ENCODE measurements around the gene TEC. TPM values are rescaled to one million over a fixed set of nuclear protein-coding genes. Genes with fewer than 3 reads are reported as not detected.

TEC gene
- total RNA-seq, 1 donor from 2014 or later: 3.2 TPM

DNA sequence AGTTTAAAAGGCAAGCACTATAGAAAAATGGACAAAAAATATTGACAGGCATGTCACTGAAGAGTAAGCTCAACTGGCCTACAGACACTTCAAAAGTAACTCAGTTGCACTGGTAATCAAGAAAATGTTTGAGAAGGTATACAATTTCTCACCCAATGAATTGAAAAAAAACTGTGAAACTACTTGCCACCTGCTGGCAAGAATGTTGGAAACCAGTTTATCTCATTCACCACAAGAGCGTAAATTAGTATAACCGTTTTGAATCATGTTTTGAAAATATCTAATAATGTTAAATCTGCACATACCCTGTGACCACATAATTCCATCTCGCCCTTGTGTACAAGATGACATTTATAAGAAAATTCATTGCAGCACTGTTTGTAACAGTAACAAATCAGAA is 167.3 kb downstream of the TEC start:
- Histone ChIP-seq H3K27me3 (ENCODE audit: control insufficient read depth, insufficient read depth, low read length) (no peaks in the 10 kb centered on the region), H3K4me3 (ENCODE audit: low read depth, low read length) (no peak overlapping the region), H3K36me3 (ENCODE audit: control insufficient read depth, insufficient read depth, low read length) (no peaks in the 10 kb centered on the region)
- TF ChIP-seq, protein P1, sequence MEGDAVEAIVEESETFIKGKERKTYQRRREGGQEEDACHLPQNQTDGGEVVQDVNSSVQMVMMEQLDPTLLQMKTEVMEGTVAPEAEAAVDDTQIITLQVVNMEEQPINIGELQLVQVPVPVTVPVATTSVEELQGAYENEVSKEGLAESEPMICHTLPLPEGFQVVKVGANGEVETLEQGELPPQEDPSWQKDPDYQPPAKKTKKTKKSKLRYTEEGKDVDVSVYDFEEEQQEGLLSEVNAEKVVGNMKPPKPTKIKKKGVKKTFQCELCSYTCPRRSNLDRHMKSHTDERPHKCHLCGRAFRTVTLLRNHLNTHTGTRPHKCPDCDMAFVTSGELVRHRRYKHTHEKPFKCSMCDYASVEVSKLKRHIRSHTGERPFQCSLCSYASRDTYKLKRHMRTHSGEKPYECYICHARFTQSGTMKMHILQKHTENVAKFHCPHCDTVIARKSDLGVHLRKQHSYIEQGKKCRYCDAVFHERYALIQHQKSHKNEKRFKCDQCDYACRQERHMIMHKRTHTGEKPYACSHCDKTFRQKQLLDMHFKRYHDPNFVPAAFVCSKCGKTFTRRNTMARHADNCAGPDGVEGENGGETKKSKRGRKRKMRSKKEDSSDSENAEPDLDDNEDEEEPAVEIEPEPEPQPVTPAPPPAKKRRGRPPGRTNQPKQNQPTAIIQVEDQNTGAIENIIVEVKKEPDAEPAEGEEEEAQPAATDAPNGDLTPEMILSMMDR (IDR thresholded peaks at IDR 0.05; ENCODE audit: insufficient read depth, low read length, poor library complexity, severe bottlenecking): no peak
- no peak for DNase-seq (ENCODE audit: low read depth)

DNA sequence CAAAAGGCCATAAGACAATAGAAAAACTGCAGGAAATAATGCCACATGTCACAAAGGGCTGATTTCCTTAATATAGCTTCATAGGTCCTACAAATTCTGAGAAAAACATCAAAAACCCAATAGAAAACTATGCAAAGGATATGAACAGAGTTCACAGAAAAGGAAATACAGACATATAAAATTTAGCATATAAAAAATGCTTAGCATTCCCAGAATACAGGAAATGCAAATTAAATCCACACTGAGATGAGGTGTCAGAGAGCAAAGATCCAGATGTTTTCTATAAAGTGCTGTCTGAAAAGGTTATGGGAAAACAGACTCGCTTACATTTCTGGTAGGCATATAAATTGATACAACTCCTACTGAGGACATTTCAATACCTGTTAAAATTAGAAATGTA is 169.4 kb downstream of the TEC start:
- TF ChIP-seq, protein P1 (IDR thresholded peaks at IDR 0.05; ENCODE audit: insufficient read depth, low read length, poor library complexity, severe bottlenecking): no peak
- no peak for DNase-seq (ENCODE audit: low read depth)
- H3K36me3 ChIP-seq (ENCODE audit: control insufficient read depth, insufficient read depth, low read length): no peaks in the 10 kb centered on the region
- H3K4me3 ChIP-seq (ENCODE audit: low read depth, low read length): no peak overlapping the region
- no peaks in the 10 kb centered on the region for H3K27me3 ChIP-seq (ENCODE audit: control insufficient read depth, insufficient read depth, low read length)

DNA sequence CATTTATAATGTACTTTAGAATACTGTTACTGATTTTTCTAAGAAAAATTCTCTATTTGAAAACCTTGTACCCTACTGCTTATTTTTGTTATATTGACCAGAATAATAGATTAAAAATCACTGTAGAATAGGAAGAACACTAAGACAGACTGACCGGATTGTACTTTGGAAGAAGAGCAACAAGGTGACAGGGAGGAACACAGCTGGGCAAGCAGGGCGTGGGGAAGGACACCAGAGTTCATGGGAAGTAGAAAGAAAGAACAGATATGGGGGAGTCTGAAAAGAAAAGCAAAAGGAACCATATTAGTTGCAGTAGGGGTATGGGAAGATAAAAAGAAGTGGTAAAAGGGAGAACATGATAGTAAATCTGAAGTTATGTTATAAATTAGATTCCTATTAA is 174.2 kb downstream of the TEC start:
- TF ChIP-seq, protein P1 (IDR thresholded peaks at IDR 0.05; ENCODE audit: insufficient read depth, low read length, poor library complexity, severe bottlenecking): no peak
- no peak overlapping the region for H3K4me3 ChIP-seq (ENCODE audit: low read depth, low read length)
- no peaks in the 10 kb centered on the region for H3K36me3 ChIP-seq (ENCODE audit: control insufficient read depth, insufficient read depth, low read length)
- DNase-seq (ENCODE audit: low read depth): no peak
- no peaks in the 10 kb centered on the region for H3K27me3 ChIP-seq (ENCODE audit: control insufficient read depth, insufficient read depth, low read length)

DNA sequence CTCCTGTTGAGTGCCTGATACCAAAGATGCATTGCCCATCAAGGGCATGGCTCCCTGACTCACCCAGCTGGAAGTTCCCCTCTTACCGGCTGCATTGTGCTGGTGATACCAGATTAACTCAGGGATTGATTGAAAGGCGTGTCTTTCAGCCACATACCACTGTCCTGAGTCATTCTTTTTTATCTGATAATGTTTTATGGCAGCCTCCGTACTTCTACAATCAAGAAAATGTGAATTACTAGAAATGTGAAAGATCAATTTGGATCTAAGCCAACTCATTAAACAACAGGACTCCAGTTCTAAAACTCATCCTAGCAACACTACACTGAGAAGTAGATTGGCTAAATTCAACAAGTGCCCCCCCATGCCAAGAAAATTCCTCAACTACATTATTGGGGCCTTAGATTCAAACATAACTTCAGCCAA is 175.6 kb downstream of the TEC start:
- H3K27me3 ChIP-seq (ENCODE audit: control insufficient read depth, insufficient read depth, low read length): no peaks in the 10 kb centered on the region
- peak; percentile 47 for DNase-seq (ENCODE audit: low read depth)
- no peaks in the 10 kb centered on the region for H3K36me3 ChIP-seq (ENCODE audit: control insufficient read depth, insufficient read depth, low read length)
- TF ChIP-seq, protein P1 (IDR thresholded peaks at IDR 0.05; ENCODE audit: insufficient read depth, low read length, poor library complexity, severe bottlenecking): no peak
- H3K4me3 ChIP-seq (ENCODE audit: low read depth, low read length): no peak overlapping the region

DNA sequence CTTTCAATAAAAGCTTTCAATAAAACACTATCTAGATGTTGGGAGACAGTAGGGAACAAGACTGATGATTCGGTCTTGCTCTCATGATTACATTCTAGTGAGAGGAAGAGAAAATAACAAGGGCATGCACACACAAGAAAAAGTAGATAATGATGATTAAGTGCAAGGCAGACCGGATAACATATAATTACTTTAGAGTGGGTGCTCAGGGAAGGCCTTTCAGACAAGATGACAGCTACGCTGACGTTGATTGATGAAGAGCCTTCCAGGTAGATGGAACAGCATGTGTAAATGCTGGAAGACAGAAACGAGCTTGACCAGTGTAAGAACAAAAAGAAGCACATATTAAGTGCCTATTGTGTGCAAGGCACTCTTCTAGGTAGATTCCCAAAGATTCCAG is 179.0 kb downstream of the TEC start:
- Histone ChIP-seq H3K36me3 (ENCODE audit: control insufficient read depth, insufficient read depth, low read length) (no peaks in the 10 kb centered on the region), H3K4me3 (ENCODE audit: low read depth, low read length) (no peak overlapping the region), H3K27me3 (ENCODE audit: control insufficient read depth, insufficient read depth, low read length) (no peaks in the 10 kb centered on the region)
- TF ChIP-seq, protein P1 (IDR thresholded peaks at IDR 0.05; ENCODE audit: insufficient read depth, low read length, poor library complexity, severe bottlenecking): no peak
- no peak for DNase-seq (ENCODE audit: low read depth)

DNA sequence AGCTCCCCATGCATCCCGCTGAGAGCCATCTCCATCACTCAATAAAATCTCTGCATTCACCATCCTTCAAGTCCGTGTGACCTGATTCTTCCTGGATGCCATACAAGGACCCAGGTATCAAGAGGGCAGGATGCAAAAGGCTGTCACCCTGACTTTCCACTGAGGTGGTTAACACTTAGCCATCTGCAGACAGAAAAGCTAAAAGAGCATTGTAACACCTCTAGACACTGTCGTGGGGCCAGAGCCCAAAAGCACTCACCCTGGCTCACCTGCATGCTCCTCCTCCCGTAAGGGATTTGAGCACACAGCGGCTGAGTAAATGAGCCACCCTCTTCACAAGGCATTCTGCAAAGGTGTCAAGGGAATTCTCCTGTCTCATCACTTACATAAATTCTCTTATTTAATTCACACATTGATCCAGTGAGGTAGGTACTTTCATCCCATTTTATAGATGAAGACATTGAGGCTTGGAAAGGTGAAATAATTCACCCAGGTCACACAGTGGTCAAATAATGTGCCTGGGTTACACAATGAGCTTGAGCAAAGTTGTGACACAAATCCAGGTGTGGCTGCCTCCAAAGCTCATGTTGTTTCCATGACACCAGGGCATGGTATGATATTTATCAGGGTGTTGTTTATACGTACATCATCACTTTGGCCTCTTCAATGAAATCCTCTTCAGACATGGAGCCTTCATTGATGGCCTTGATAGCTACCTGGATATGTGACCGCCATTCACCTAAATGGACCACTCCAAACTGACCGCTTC is 183.6 kb downstream of the TEC start:
- Histone ChIP-seq H3K4me3 (ENCODE audit: low read depth, low read length) (no peak overlapping the region), H3K36me3 (ENCODE audit: control insufficient read depth, insufficient read depth, low read length) (no peaks in the 10 kb centered on the region), H3K27me3 (ENCODE audit: control insufficient read depth, insufficient read depth, low read length) (no peaks in the 10 kb centered on the region)
- no peak for DNase-seq (ENCODE audit: low read depth)
- TF ChIP-seq, protein P1 (IDR thresholded peaks at IDR 0.05; ENCODE audit: insufficient read depth, low read length, poor library complexity, severe bottlenecking): no peak

Measured in kidney epithelial cell (primary cell).